Neural cell (in vitro differentiated cells): ENCODE measurements around the gene TRIM44. TPM values are rescaled to one million over a fixed set of nuclear protein-coding genes. Genes with fewer than 3 reads are reported as not detected.

Experiments used
- H2AFZ ChIP-seq: fragments of 200-600, 300-800 bp; sonication (generic), shearing (Covaris generic); 2 replicates; pipeline ENCODE4 v1.6.0; 2014; ENCODE audit warnings: low read depth, mild to moderate bottlenecking, antibody characterized with exemption, low read length, moderate library complexity
- H3F3A ChIP-seq: fragments of 200-600 bp; shearing (Covaris generic); 2 replicates; pipeline ENCODE4 v1.6.1; 2016; ENCODE audit warnings: mild to moderate bottlenecking, moderate library complexity, mixed read lengths, antibody characterized with exemption, low read length; ENCODE audit not compliant: insufficient read depth, poor library complexity, severe bottlenecking
- H3K27ac ChIP-seq: fragments of 200-600, 300-800 bp; sonication (generic), shearing (Covaris generic); 2 replicates; pipeline ENCODE4 v1.5.1; 2014; ENCODE audit warnings: mild to moderate bottlenecking, low read length, moderate library complexity
- H3K27me3 ChIP-seq: fragments of 300-800, 200-600 bp; sonication (generic), shearing (Covaris generic); 2 replicates; pipeline ENCODE4 v1.6.0; 2014; ENCODE audit warnings: mild to moderate bottlenecking, low read depth, low read length, moderate library complexity; ENCODE audit not compliant: insufficient read depth
- H3K36me3 ChIP-seq: fragments of 300-800, 200-600 bp; sonication (generic), shearing (Covaris generic); 2 replicates; pipeline ENCODE4 v1.5.1; 2014; ENCODE audit warnings: mild to moderate bottlenecking, antibody characterized with exemption, low read length, moderate library complexity; ENCODE audit not compliant: insufficient read depth
- H3K4me2 ChIP-seq: fragments of 300-800, 200-600 bp; sonication (generic), shearing (Covaris generic); 2 replicates; pipeline ENCODE4 v1.6.0; 2014; ENCODE audit warnings: mild to moderate bottlenecking, low read length
- H3K4me3 ChIP-seq: fragments of 300-800, 200-600 bp; sonication (generic), shearing (Covaris generic); 2 replicates; pipeline ENCODE4 v1.5.1; 2014; ENCODE audit warnings: mild to moderate bottlenecking, low read length, moderate library complexity
- H3K79me2 ChIP-seq: fragments of 200-600 bp; shearing (Covaris generic); replicated peaks from 2 replicates; pipeline ENCODE4 v1.6.0; 2014; ENCODE audit warnings: mild to moderate bottlenecking, low read length, moderate library complexity; ENCODE audit not compliant: insufficient read depth
- H3K9ac ChIP-seq: fragments of 300-800, 200-600 bp; sonication (generic), shearing (Covaris generic); 2 replicates; pipeline ENCODE4 v1.6.1; 2016; ENCODE audit warnings: mild to moderate bottlenecking, low read length, mixed read lengths
- H3K9me2 ChIP-seq: fragments of 200-600 bp; shearing (Covaris generic); 2 replicates; pipeline ENCODE4 v1.6.1; 2016; ENCODE audit warnings: mild to moderate bottlenecking, low read length, mixed read lengths; ENCODE audit not compliant: insufficient read depth
- H3K9me3 ChIP-seq: fragments of 200-600, 300-800 bp; sonication (generic), shearing (Covaris generic); 2 replicates; pipeline ENCODE4 v1.6.1; 2016; ENCODE audit warnings: mild to moderate bottlenecking, mixed run types, low read length, moderate library complexity, mixed read lengths
- H4K20me1 ChIP-seq: fragments of 200-600 bp; shearing (Covaris generic); 2 replicates; pipeline ENCODE4 v1.6.1; 2016; ENCODE audit warnings: mild to moderate bottlenecking, mixed run types; ENCODE audit not compliant: insufficient read depth
- CTCF ChIP-seq: fragments of 450-650 bp; IDR thresholded peaks from 2 replicates; pipeline ENCODE4 v1.5.1; 2014; ENCODE audit warnings: antibody characterized with exemption, mild to moderate bottlenecking, moderate library complexity; ENCODE audit not compliant: poor library complexity, severe bottlenecking
- EP300 ChIP-seq: fragments of 450-650 bp; conservative IDR thresholded peaks from 2 replicates; pipeline ENCODE4 v1.6.1; 2014; ENCODE audit warnings: antibody characterized with exemption, mild to moderate bottlenecking, moderate library complexity; ENCODE audit not compliant: poor library complexity, severe bottlenecking
- EZH2 ChIP-seq: fragments of 200-600, 300-800 bp; shearing (Covaris generic), sonication (generic); IDR thresholded peaks from 2 replicates; pipeline ENCODE4 v1.6.1; 2014; ENCODE audit warnings: antibody characterized with exemption, low read length, borderline replicate concordance, mild to moderate bottlenecking; ENCODE audit not compliant: insufficient read depth, poor library complexity, severe bottlenecking
- MXI1 ChIP-seq: fragments of 450-650 bp; conservative IDR thresholded peaks from 2 replicates; pipeline ENCODE4 v1.6.1; 2014; ENCODE audit warnings: antibody characterized with exemption, mild to moderate bottlenecking; ENCODE audit not compliant: poor library complexity, severe bottlenecking
- POLR2AphosphoS5 ChIP-seq: IDR thresholded peaks from 2 replicates; pipeline ENCODE4 v1.6.1; 2012
- RAD21 ChIP-seq: fragments of 450-650 bp; conservative IDR thresholded peaks from 2 replicates; pipeline ENCODE4 v1.6.1; 2014; ENCODE audit warnings: antibody characterized with exemption, mild to moderate bottlenecking, moderate library complexity
- polyA plus RNA-seq: library from polyadenylated mRNA; depleted of rRNA; stranded (reverse); fragments of >200 nt; gene quantifications from 2 replicates; pipeline ENCODE4 v1.2.3, GENCODE V29; 2014
- TF ChIP-seq, protein P1 (sequence below): IDR thresholded peaks from 2 replicates; pipeline ENCODE4 v1.6.1; 2012; ENCODE audit warnings: borderline replicate concordance

Gene TRIM44
- polyA plus RNA-seq, 1 donor from 2014 or later: 14.9 TPM

DNA sequence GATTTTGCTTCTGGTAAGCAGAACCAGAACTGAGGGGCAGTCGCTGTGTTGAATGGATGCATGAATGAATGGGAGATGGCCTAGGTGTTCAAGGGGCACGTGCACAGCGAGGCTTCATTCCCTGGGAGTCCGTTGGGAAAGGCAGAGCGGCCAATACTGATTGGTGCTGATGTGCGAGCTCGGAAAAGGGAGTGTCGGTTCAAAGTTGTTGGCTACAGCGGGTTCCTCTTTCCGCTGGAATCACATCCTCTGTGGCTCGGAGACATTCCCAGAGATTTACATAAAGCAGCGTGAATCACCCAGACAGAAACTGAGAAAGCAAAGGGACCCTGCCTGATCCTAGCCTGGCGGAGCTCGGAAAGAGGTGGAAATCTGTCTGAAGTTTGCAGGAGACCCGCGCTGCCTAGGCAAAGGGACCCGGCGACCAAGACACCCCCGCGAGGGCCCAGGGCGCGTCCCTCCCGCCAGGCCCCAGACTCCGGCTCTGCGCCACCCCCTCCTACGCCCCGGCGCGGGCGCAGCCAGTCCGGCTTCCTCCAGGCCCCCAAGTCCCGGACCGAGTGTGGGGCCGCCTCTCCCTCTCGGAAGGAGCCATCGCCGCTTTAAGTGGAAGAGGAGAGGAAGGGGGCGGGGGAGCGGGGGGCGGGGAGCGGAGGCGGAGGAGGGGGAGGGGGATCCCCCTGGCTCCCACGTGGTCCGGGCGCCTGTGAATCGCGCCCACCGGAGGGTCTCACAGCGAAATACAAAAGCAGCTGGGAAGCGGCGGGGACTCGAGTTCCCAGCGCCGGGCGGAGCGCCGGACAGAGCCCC, 44.7 kb upstream of the TRIM44 start, which contains the start of gene FJX1:
TSS of gene FJX1 (plus strand) at position 774 of the 810 bp plus-strand sequence. CDS start 177 bp downstream, outside the sequence.
- Histone ChIP-seq H3K9me3 (no peaks in the 10 kb centered on the region), H3K4me2 (peak within 1 kb of the TSS; percentile 63), H4K20me1 (no peaks in the 10 kb centered on the region), H3K36me3 (no peaks in the 10 kb centered on the region), H3K79me2 (peaks cover 34% of the 10 kb centered on the region), H3K9me2 (no peaks in the 10 kb centered on the region), H2AFZ (peak within 1 kb of the TSS; percentile 34), H3K4me3 (peak within 1 kb of the TSS; percentile 95), H3K27ac (peak within 1 kb of the TSS; percentile 99), H3K27me3 (no peaks in the 10 kb centered on the region), H3K9ac (peak within 1 kb of the TSS; percentile 99), H3F3A (peaks cover 5% of the 10 kb centered on the region)
- TF ChIP-seq, protein P1, sequence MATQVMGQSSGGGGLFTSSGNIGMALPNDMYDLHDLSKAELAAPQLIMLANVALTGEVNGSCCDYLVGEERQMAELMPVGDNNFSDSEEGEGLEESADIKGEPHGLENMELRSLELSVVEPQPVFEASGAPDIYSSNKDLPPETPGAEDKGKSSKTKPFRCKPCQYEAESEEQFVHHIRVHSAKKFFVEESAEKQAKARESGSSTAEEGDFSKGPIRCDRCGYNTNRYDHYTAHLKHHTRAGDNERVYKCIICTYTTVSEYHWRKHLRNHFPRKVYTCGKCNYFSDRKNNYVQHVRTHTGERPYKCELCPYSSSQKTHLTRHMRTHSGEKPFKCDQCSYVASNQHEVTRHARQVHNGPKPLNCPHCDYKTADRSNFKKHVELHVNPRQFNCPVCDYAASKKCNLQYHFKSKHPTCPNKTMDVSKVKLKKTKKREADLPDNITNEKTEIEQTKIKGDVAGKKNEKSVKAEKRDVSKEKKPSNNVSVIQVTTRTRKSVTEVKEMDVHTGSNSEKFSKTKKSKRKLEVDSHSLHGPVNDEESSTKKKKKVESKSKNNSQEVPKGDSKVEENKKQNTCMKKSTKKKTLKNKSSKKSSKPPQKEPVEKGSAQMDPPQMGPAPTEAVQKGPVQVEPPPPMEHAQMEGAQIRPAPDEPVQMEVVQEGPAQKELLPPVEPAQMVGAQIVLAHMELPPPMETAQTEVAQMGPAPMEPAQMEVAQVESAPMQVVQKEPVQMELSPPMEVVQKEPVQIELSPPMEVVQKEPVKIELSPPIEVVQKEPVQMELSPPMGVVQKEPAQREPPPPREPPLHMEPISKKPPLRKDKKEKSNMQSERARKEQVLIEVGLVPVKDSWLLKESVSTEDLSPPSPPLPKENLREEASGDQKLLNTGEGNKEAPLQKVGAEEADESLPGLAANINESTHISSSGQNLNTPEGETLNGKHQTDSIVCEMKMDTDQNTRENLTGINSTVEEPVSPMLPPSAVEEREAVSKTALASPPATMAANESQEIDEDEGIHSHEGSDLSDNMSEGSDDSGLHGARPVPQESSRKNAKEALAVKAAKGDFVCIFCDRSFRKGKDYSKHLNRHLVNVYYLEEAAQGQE: peak; percentile 46
- TF ChIP-seq RAD21 (no peak), POLR2AphosphoS5 (peak; percentile 82), MXI1 (peak; percentile 36), CTCF (no peak), EZH2 (no peak)

DNA sequence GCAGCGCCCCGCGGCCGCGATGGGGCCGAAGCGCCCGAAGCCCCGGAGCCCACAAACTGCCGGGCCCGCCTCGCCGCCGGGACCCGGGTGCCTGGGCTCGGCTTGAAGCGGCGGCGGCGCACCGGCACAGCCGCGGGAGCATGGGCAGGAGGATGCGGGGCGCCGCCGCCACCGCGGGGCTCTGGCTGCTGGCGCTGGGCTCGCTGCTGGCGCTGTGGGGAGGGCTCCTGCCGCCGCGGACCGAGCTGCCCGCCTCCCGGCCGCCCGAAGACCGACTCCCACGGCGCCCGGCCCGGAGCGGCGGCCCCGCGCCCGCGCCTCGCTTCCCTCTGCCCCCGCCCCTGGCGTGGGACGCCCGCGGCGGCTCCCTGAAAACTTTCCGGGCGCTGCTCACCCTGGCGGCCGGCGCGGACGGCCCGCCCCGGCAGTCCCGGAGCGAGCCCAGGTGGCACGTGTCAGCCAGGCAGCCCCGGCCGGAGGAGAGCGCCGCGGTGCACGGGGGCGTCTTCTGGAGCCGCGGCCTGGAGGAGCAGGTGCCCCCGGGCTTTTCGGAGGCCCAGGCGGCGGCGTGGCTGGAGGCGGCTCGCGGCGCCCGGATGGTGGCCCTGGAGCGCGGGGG, 44.0 kb upstream of the TRIM44 start:
- Histone ChIP-seq H3F3A (peaks cover 5% of the 10 kb centered on the region), H3K36me3 (no peaks in the 10 kb centered on the region), H3K27ac (peak overlapping the region; percentile 99), H2AFZ (no peak overlapping the region), H3K27me3 (no peaks in the 10 kb centered on the region), H3K9me2 (no peaks in the 10 kb centered on the region), H3K4me2 (no peak overlapping the region), H3K79me2 (peaks cover 34% of the 10 kb centered on the region), H3K4me3 (peak overlapping the region; percentile 95), H3K9me3 (no peaks in the 10 kb centered on the region), H4K20me1 (no peaks in the 10 kb centered on the region), H3K9ac (peak overlapping the region; percentile 99)
- TF ChIP-seq MXI1 (peak; percentile 58), EP300 (no peak)
